HepG2 (cell line): Measurements from ENCODE around the gene CACNG4. TPM values are rescaled to one million over a fixed set of nuclear protein-coding genes. Genes with fewer than 3 reads are reported as not detected.

ENCODE experiments used
- GATAD1 ChIP-seq: IDR thresholded peaks from 2 replicates; pipeline ENCODE4 v1.6.1; 2016; ENCODE audit warnings: missing genetic modification reagents, missing compliant biosample characterization
- HNRNPLL ChIP-seq: fragments of 200-400 bp; formaldehyde crosslinking; IDR thresholded peaks from 2 replicates; pipeline ENCODE4 v1.6.1; 2017; ENCODE audit warnings: mild to moderate bottlenecking, low read depth, low read length; ENCODE audit not compliant: poor library complexity, severe bottlenecking
- HOXA5 ChIP-seq: sonication (generic); formaldehyde crosslinking; IDR thresholded peaks from 2 replicates; pipeline ENCODE4 v1.4.0; 2020; ENCODE audit warnings: missing genetic modification reagents
- MLLT10 ChIP-seq: sonication (generic); formaldehyde crosslinking; IDR thresholded peaks from 2 replicates; pipeline ENCODE4 v1.4.0; 2020; ENCODE audit warnings: missing genetic modification reagents
- MYC ChIP-seq: sonication (generic); formaldehyde crosslinking; IDR thresholded peaks from 2 replicates; pipeline ENCODE4 v1.9.0; 2021; ENCODE audit warnings: missing genetic modification reagents, borderline replicate concordance
- NCOR1 ChIP-seq: fragments of 200-600 bp; sonication (generic); IDR thresholded peaks from 2 replicates; pipeline ENCODE4 v1.7.0; 2017; ENCODE audit warnings: antibody characterized with exemption, low read length, borderline replicate concordance
- NFE2L2 ChIP-seq: fragments of 150-350 bp; IDR thresholded peaks from 2 replicates; pipeline ENCODE4 v1.6.1; 2014; ENCODE audit warnings: low read length
- NFYB ChIP-seq: sonication (generic); formaldehyde crosslinking; IDR thresholded peaks from 2 replicates; pipeline ENCODE4 v1.4.0; 2020; ENCODE audit warnings: missing genetic modification reagents
- SMC3 ChIP-seq: IDR thresholded peaks from 2 replicates; pipeline ENCODE4 v1.6.1; 2011; ENCODE audit warnings: low read length, improper control_type of control experiment
- SP1 ChIP-seq, 2 experiments: fragments of 450-650 bp in 1 of 2; sonication (generic) in 1 of 2; formaldehyde crosslinking in 1 of 2; IDR thresholded peaks; 2 replicates each; pipeline versions ENCODE4 v1.4.0 to v1.6.1; 2016 to 2020; ENCODE audit warnings: missing genetic modification reagents in 1 of 2
- SP5 ChIP-seq: IDR thresholded peaks from 2 replicates; pipeline ENCODE4 v1.6.1; 2016; ENCODE audit warnings: low read depth, borderline replicate concordance
- UBTF ChIP-seq: sonication (generic); formaldehyde crosslinking; IDR thresholded peaks from 2 replicates; pipeline ENCODE4 v1.4.0; 2020; ENCODE audit warnings: mild to moderate bottlenecking, missing genetic modification reagents
- ZC3H4 ChIP-seq: sonication (generic); formaldehyde crosslinking; IDR thresholded peaks from 2 replicates; pipeline ENCODE4 v1.4.0; 2020; ENCODE audit warnings: missing genetic modification reagents, borderline replicate concordance
- ZNF776 ChIP-seq: sonication (generic); formaldehyde crosslinking; IDR thresholded peaks from 2 replicates; pipeline ENCODE4 v1.4.0; 2020; ENCODE audit warnings: mild to moderate bottlenecking, missing genetic modification reagents
- ZNF782 ChIP-seq: sonication (generic); formaldehyde crosslinking; IDR thresholded peaks from 2 replicates; pipeline ENCODE4 v1.4.0; 2020; ENCODE audit warnings: missing genetic modification reagents, mild to moderate bottlenecking, borderline replicate concordance
- ZSCAN12 ChIP-seq: sonication (generic); formaldehyde crosslinking; IDR thresholded peaks from 2 replicates; pipeline ENCODE4 v1.9.0; 2021; ENCODE audit warnings: mild to moderate bottlenecking, missing genetic modification reagents
- ZSCAN9 ChIP-seq: IDR thresholded peaks from 2 replicates; pipeline ENCODE4 v1.6.1; 2016; ENCODE audit warnings: borderline replicate concordance
- polyA plus RNA-seq, 8 experiments: library from polyadenylated mRNA; depleted of rRNA in 3 of 8; stranded (reverse) in 7 of 8; unstranded in 1 of 8; fragments of >200 nt; fragmentation: Illumina TruSeq in 4 of 8; extraction: Trizol in 4 of 8; gene quantifications; 2 replicates each; pipeline versions ENCODE4 v1.2.1 to v1.2.3, GENCODE V29; 2011 to 2016; ENCODE audit warnings: low read depth in 4 of 8, missing spikeins in 1 of 8, mixed read lengths in 1 of 8; ENCODE audit not compliant: insufficient read depth in 1 of 8
- total RNA-seq, 5 experiments: library from RNA; depleted of rRNA; stranded (reverse); fragments of >200 nt; fragmentation: Illumina TruSeq; extraction: Trizol; gene quantifications; 2 replicates each; pipeline ENCODE4 v1.2.3, GENCODE V29; 2016; ENCODE audit warnings: low read depth in 1 of 5
- TF ChIP-seq, protein P1 (sequence below): sonication (generic); formaldehyde crosslinking; IDR thresholded peaks from 2 replicates; pipeline ENCODE4 v1.5.0; 2020; ENCODE audit warnings: missing genetic modification reagents
- TF ChIP-seq, protein P2 (sequence below): sonication (generic); formaldehyde crosslinking; conservative IDR thresholded peaks from 2 replicates; pipeline ENCODE4 v1.4.0; 2020; ENCODE audit warnings: missing genetic modification reagents
- TF ChIP-seq, protein P3 (sequence below): sonication (generic); formaldehyde crosslinking; IDR thresholded peaks from 2 replicates; pipeline ENCODE4 v1.8.1; 2023; ENCODE audit warnings: missing genetic modification reagents, inconsistent platforms, borderline replicate concordance
- TF ChIP-seq, protein P4 (sequence below): sonication (generic); formaldehyde crosslinking; IDR thresholded peaks from 2 replicates; pipeline ENCODE4 v1.4.0; 2020; ENCODE audit warnings: missing genetic modification reagents, borderline replicate concordance

CACNG4 gene
- total and polyA plus RNA-seq, 2 of the 13 experiments (the other 11 are each of a cell fraction or from before 2014, with no cell fraction given): 0.09 TPM

DNA sequence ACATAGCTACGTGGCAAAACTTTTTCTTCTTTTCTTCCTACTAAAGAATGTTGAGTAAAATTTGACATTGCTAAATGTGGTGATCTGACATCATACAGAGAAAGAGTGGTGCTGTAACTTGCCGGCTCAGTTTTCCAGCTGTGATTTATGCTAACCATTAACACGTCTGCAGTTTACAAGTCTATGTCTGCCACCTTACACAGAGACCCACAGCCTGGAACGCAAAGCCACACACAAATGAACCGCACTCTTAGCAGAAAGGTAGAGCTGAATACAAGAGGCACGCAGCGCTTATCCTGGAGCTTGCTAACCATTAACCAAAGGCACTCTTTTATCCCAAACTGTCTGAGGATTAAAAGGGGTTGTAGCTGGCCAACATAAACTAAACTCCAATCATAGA is 111.8 kb downstream of the CACNG4 start (continued):
- TF ChIP-seq UBTF (CRISPR knock-in tag) (no peak), SMC3 (no peak), ZC3H4 (CRISPR knock-in tag) (no peak), HOXA5 (no peak), NFYB (CRISPR knock-in tag) (no peak), ZNF776 (CRISPR knock-in tag) (no peak), SP5 (CRISPR knock-in tag) (no peak), HNRNPLL (no peak), MYC (CRISPR knock-in tag) (no peak), SP1 (IDR thresholded peaks at IDR 0.05) (no peak), SP1 (CRISPR knock-in tag; IDR thresholded peaks at IDR 0.05) (no peak), NFE2L2 (no peak), ZSCAN12 (no peak), ZNF782 (no peak), MLLT10 (CRISPR knock-in tag) (no peak), GATAD1 (CRISPR knock-in tag) (peak; percentile 22; the same call in 1 of the 2 replicates), ZSCAN9 (CRISPR knock-in tag) (no peak; the same call in 1 of the 2 replicates), NCOR1 (no peak)
- TF ChIP-seq, protein P1, sequence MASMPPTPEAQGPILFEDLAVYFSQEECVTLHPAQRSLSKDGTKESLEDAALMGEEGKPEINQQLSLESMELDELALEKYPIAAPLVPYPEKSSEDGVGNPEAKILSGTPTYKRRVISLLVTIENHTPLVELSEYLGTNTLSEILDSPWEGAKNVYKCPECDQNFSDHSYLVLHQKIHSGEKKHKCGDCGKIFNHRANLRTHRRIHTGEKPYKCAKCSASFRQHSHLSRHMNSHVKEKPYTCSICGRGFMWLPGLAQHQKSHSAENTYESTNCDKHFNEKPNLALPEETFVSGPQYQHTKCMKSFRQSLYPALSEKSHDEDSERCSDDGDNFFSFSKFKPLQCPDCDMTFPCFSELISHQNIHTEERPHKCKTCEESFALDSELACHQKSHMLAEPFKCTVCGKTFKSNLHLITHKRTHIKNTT (CRISPR knock-in tag): no peak
- TF ChIP-seq, protein P2, sequence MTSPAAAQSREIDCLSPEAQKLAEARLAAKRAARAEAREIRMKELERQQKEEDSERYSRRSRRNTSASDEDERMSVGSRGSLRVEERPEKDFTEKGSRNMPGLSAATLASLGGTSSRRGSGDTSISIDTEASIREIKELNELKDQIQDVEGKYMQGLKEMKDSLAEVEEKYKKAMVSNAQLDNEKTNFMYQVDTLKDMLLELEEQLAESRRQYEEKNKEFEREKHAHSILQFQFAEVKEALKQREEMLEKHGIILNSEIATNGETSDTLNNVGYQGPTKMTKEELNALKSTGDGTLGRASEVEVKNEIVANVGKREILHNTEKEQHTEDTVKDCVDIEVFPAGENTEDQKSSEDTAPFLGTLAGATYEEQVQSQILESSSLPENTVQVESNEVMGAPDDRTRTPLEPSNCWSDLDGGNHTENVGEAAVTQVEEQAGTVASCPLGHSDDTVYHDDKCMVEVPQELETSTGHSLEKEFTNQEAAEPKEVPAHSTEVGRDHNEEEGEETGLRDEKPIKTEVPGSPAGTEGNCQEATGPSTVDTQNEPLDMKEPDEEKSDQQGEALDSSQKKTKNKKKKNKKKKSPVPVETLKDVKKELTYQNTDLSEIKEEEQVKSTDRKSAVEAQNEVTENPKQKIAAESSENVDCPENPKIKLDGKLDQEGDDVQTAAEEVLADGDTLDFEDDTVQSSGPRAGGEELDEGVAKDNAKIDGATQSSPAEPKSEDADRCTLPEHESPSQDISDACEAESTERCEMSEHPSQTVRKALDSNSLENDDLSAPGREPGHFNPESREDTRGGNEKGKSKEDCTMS (CRISPR knock-in tag): no peak
- TF ChIP-seq, protein P3, sequence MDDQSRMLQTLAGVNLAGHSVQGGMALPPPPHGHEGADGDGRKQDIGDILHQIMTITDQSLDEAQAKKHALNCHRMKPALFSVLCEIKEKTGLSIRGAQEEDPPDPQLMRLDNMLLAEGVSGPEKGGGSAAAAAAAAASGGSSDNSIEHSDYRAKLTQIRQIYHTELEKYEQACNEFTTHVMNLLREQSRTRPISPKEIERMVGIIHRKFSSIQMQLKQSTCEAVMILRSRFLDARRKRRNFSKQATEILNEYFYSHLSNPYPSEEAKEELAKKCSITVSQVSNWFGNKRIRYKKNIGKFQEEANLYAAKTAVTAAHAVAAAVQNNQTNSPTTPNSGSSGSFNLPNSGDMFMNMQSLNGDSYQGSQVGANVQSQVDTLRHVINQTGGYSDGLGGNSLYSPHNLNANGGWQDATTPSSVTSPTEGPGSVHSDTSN: no peak
- TF ChIP-seq, protein P4, sequence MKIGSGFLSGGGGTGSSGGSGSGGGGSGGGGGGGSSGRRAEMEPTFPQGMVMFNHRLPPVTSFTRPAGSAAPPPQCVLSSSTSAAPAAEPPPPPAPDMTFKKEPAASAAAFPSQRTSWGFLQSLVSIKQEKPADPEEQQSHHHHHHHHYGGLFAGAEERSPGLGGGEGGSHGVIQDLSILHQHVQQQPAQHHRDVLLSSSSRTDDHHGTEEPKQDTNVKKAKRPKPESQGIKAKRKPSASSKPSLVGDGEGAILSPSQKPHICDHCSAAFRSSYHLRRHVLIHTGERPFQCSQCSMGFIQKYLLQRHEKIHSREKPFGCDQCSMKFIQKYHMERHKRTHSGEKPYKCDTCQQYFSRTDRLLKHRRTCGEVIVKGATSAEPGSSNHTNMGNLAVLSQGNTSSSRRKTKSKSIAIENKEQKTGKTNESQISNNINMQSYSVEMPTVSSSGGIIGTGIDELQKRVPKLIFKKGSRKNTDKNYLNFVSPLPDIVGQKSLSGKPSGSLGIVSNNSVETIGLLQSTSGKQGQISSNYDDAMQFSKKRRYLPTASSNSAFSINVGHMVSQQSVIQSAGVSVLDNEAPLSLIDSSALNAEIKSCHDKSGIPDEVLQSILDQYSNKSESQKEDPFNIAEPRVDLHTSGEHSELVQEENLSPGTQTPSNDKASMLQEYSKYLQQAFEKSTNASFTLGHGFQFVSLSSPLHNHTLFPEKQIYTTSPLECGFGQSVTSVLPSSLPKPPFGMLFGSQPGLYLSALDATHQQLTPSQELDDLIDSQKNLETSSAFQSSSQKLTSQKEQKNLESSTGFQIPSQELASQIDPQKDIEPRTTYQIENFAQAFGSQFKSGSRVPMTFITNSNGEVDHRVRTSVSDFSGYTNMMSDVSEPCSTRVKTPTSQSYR (CRISPR knock-in tag): no peak
